H9 (cell line): ENCODE results near the gene SEPHS1. TPM values are rescaled to one million over a fixed set of nuclear protein-coding genes. Genes with fewer than 3 reads are reported as not detected.

ENCODE experiments used
- DNase-seq: peaks from one replicate; pipeline ENCODE4 v3.0.0-alpha.2; 2017
- H2AFZ ChIP-seq: one replicate; pipeline ENCODE4 v1.6.1; 2013; ENCODE audit warnings: mild to moderate bottlenecking, low read length, control low read depth, moderate library complexity
- H2AK5ac ChIP-seq: 2 replicates; pipeline ENCODE4 v1.6.1; 2013; ENCODE audit warnings: low read length, control low read depth, mixed read lengths; ENCODE audit not compliant: insufficient read length
- H2BK120ac ChIP-seq: one replicate; pipeline ENCODE4 v1.6.1; 2013; ENCODE audit warnings: low read depth, mild to moderate bottlenecking, low read length, control low read depth, inconsistent platforms; ENCODE audit not compliant: poor library complexity, severe bottlenecking
- H2BK12ac ChIP-seq: 2 replicates; pipeline ENCODE4 v1.6.1; 2013; ENCODE audit warnings: low read length, control low read depth, mixed read lengths, low read depth; ENCODE audit not compliant: insufficient read length
- H2BK15ac ChIP-seq: 2 replicates; pipeline ENCODE4 v1.6.1; 2013; ENCODE audit warnings: low read depth, low read length, control low read depth
- H2BK20ac ChIP-seq: one replicate; pipeline ENCODE4 v1.6.1; 2013; ENCODE audit warnings: low read depth, mild to moderate bottlenecking, low read length, control low read depth, inconsistent platforms; ENCODE audit not compliant: poor library complexity, severe bottlenecking
- H2BK5ac ChIP-seq: 2 replicates; pipeline ENCODE4 v1.6.1; 2013; ENCODE audit warnings: low read length, control low read depth, mixed read lengths; ENCODE audit not compliant: insufficient read length
- H3K14ac ChIP-seq: 2 replicates; pipeline ENCODE4 v1.6.1; 2013; ENCODE audit warnings: low read length, control low read depth; ENCODE audit not compliant: insufficient read depth
- H3K18ac ChIP-seq: 2 replicates; pipeline ENCODE4 v1.6.1; 2013; ENCODE audit warnings: low read depth, mild to moderate bottlenecking, mixed read lengths, low read length, control low read depth; ENCODE audit not compliant: insufficient read length
- H3K23ac ChIP-seq: 2 replicates; pipeline ENCODE4 v1.6.1; 2013; ENCODE audit warnings: low read length, control low read depth, mixed read lengths, low read depth; ENCODE audit not compliant: insufficient read length
- H3K23me2 ChIP-seq: 2 replicates; pipeline ENCODE4 v1.6.1; 2013; ENCODE audit warnings: low read depth, mild to moderate bottlenecking, mixed read lengths, low read length, control low read depth; ENCODE audit not compliant: insufficient read length, poor library complexity, severe bottlenecking
- H3K27ac ChIP-seq: 2 replicates; pipeline ENCODE4 v1.5.1; 2013; ENCODE audit warnings: low read length, control low read depth, mixed read lengths, low read depth; ENCODE audit not compliant: insufficient read length
- H3K27me3 ChIP-seq: 2 replicates; pipeline ENCODE4 v1.6.1; 2013; ENCODE audit warnings: low read length, control low read depth, inconsistent platforms; ENCODE audit not compliant: insufficient read depth
- H3K4ac ChIP-seq: 2 replicates; pipeline ENCODE4 v1.6.1; 2013; ENCODE audit warnings: low read depth, mild to moderate bottlenecking, control low read depth, inconsistent platforms, low read length, moderate library complexity
- H3K4me1 ChIP-seq: 2 replicates; pipeline ENCODE4 v1.6.1; 2013; ENCODE audit warnings: low read length, control low read depth, inconsistent platforms; ENCODE audit not compliant: insufficient read depth
- H3K4me2 ChIP-seq: 2 replicates; pipeline ENCODE4 v1.6.1; 2013; ENCODE audit warnings: low read length, control low read depth, mixed read lengths; ENCODE audit not compliant: insufficient read length, insufficient read depth
- H3K56ac ChIP-seq: 2 replicates; pipeline ENCODE4 v1.6.1; 2013; ENCODE audit warnings: low read depth, mild to moderate bottlenecking, mixed read lengths, low read length, control low read depth; ENCODE audit not compliant: insufficient read length
- H3K79me1 ChIP-seq: 2 replicates; pipeline ENCODE4 v1.6.1; 2013; ENCODE audit warnings: low read depth, mild to moderate bottlenecking, moderate library complexity, low read length, control low read depth, inconsistent platforms; ENCODE audit not compliant: insufficient read depth, poor library complexity, severe bottlenecking
- H3K79me2 ChIP-seq: 2 replicates; pipeline ENCODE4 v1.6.1; 2013; ENCODE audit warnings: low read length, control low read depth, inconsistent platforms; ENCODE audit not compliant: insufficient read depth
- H3K9ac ChIP-seq: 2 replicates; pipeline ENCODE4 v1.6.1; 2013; ENCODE audit warnings: low read length, control low read depth, mixed read lengths; ENCODE audit not compliant: insufficient read length; ENCODE audit errors: extremely low read depth
- H3K9me3 ChIP-seq: one replicate; pipeline ENCODE4 v1.6.1; 2013; ENCODE audit warnings: low read depth, low read length, inconsistent platforms; ENCODE audit not compliant: control insufficient read depth
- H3T11ph ChIP-seq: one replicate; pipeline ENCODE4 v1.6.1; 2013; ENCODE audit warnings: mild to moderate bottlenecking, low read length, control low read depth, inconsistent platforms
- H4K20me1 ChIP-seq: one replicate; pipeline ENCODE4 v1.6.1; 2013; ENCODE audit not compliant: control insufficient read depth, insufficient read length, insufficient read depth
- H4K5ac ChIP-seq: 2 replicates; pipeline ENCODE4 v1.6.1; 2013; ENCODE audit warnings: low read depth, mild to moderate bottlenecking, mixed read lengths, low read length, control low read depth; ENCODE audit not compliant: insufficient read length
- H4K8ac ChIP-seq: replicated peaks from 2 replicates; pipeline ENCODE4 v1.6.1; 2013; ENCODE audit warnings: low read length, control low read depth, mixed read lengths, low read depth; ENCODE audit not compliant: insufficient read length
- H4K91ac ChIP-seq: 2 replicates; pipeline ENCODE4 v1.6.1; 2013; ENCODE audit warnings: low read depth, mild to moderate bottlenecking, moderate library complexity, mixed read lengths, low read length, control low read depth; ENCODE audit not compliant: insufficient read length
- H3K27ac Mint-ChIP-seq, 3 experiments: 2 replicates in 2 of 3; 3 replicates in 1 of 3; pipeline ENCODE4 v1.8.0; 2020 to 2021; ENCODE audit warnings: mixed read lengths in 3 of 3, mild to moderate bottlenecking in 1 of 3, moderate library complexity in 1 of 3
- H3K27me3 Mint-ChIP-seq: 2 replicates; pipeline ENCODE4 v1.8.0; 2021; ENCODE audit warnings: low read depth, mild to moderate bottlenecking, moderate library complexity, mixed read lengths
- H3K36me3 Mint-ChIP-seq, 3 experiments: 2 replicates in 2 of 3; 3 replicates in 1 of 3; pipeline ENCODE4 v1.8.0; 2020 to 2021; ENCODE audit warnings: low read depth in 3 of 3, mixed read lengths in 3 of 3; ENCODE audit not compliant: insufficient read depth in 1 of 3
- H3K4me1 Mint-ChIP-seq, 2 experiments: 2 replicates each; pipeline ENCODE4 v1.8.0; 2020; ENCODE audit warnings: mixed read lengths in 2 of 2
- H3K4me3 Mint-ChIP-seq, 2 experiments: 2 replicates in 1 of 2; 3 replicates in 1 of 2; pipeline ENCODE4 v1.8.0; 2020 to 2021; ENCODE audit warnings: mild to moderate bottlenecking in 2 of 2, mixed read lengths in 2 of 2, moderate library complexity in 1 of 2
- H3K9me3 Mint-ChIP-seq, 2 experiments: 2 replicates in 1 of 2; 3 replicates in 1 of 2; pipeline ENCODE4 v1.8.0; 2020; ENCODE audit warnings: mild to moderate bottlenecking in 2 of 2, mixed read lengths in 2 of 2, moderate library complexity in 1 of 2
- WGBS: extraction: QIAGEN DNeasy Blood & Tissue Kit; methylation state at CpG from one replicate; pipeline ENCODE4 v1.1.7; 2013; ENCODE audit warnings: missing lambda C conversion rate, low lambda C conversion rate, mixed read lengths; ENCODE audit not compliant: insufficient read length; ENCODE audit errors: extremely low coverage; 5-methylcytosine and 5-hydroxymethylcytosine counted together
- total RNA-seq: library from RNA; stranded (reverse); gene quantifications from 2 replicates; pipeline ENCODE4 v1.2.1, GENCODE V29; 2021
- TF ChIP-seq, protein P1 (sequence below): fragments of 200-600 bp; sonication (generic); conservative IDR thresholded peaks from 3 replicates; pipeline ENCODE4 v1.8.0; 2021; ENCODE audit warnings: antibody characterized with exemption, mild to moderate bottlenecking

Gene SEPHS1
- total RNA-seq, 1 experiment from 2014 or later = 366 TPM

DNA sequence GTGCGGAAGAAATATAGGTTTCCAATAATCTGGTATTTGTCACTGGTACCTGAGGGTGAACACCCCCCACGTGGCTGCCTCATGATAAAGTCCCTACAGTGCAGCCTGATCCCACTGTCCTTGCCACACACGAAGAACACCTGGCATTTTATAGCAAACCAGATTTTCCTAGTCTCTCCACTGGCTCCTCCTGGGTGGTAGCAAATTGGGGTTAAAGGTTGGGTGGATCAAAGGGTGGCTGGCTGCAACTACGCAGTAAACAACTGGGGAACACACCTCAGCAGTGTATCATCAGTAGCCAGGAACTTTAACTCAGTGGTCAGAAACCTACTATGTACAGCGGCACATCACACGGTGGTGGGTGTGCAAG is 10.3 kb downstream of the SEPHS1 start:
- Histone ChIP-seq H4K5ac (no peak overlapping the region), H2AFZ (no peak overlapping the region), H3K23ac (no peak overlapping the region), H3K23me2 (no peaks in the 10 kb centered on the region), H2BK5ac (no peak overlapping the region), H3K79me1 (peaks cover 9% of the 10 kb centered on the region), H3K18ac (no peak overlapping the region), H3K4ac (no peak overlapping the region), H3K56ac (no peak overlapping the region), H3K27me3 (no peaks in the 10 kb centered on the region), H4K20me1 (no peaks in the 10 kb centered on the region), H3K9ac (no peak overlapping the region), H2BK15ac (no peak overlapping the region), H2BK12ac (no peak overlapping the region), H3T11ph (no peak overlapping the region), H4K91ac (no peak overlapping the region), H4K8ac (no peak overlapping the region), H3K9me3 (no peaks in the 10 kb centered on the region), H3K4me2 (no peak overlapping the region), H2BK20ac (no peak overlapping the region), H2BK120ac (no peak overlapping the region), H3K14ac (no peak overlapping the region), H3K79me2 (peaks cover 60% of the 10 kb centered on the region), H2AK5ac (no peak overlapping the region), H3K4me1 (peaks cover 10% of the 10 kb centered on the region), H3K27ac (no peak overlapping the region)
- H3K36me3 Mint-ChIP-seq = peaks cover 69 to 91% (median 76%) of the 10 kb centered on the region in 3 experiments; a peak in 6 of 7 replicates
- no peaks in the 10 kb centered on the region for H3K27me3 Mint-ChIP-seq
- TF ChIP-seq, protein P1, sequence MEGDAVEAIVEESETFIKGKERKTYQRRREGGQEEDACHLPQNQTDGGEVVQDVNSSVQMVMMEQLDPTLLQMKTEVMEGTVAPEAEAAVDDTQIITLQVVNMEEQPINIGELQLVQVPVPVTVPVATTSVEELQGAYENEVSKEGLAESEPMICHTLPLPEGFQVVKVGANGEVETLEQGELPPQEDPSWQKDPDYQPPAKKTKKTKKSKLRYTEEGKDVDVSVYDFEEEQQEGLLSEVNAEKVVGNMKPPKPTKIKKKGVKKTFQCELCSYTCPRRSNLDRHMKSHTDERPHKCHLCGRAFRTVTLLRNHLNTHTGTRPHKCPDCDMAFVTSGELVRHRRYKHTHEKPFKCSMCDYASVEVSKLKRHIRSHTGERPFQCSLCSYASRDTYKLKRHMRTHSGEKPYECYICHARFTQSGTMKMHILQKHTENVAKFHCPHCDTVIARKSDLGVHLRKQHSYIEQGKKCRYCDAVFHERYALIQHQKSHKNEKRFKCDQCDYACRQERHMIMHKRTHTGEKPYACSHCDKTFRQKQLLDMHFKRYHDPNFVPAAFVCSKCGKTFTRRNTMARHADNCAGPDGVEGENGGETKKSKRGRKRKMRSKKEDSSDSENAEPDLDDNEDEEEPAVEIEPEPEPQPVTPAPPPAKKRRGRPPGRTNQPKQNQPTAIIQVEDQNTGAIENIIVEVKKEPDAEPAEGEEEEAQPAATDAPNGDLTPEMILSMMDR = no peak
- H3K4me3 Mint-ChIP-seq = no peak overlapping the region
- DNase-seq = no peak
- H3K4me1 Mint-ChIP-seq = peaks cover 27 to 36% of the 10 kb centered on the region in 2 experiments
- peak overlapping the region; percentile 35 to 93 (median 41); a peak in 5 of 7 replicates for H3K27ac Mint-ChIP-seq
- no peaks in the 10 kb centered on the region for H3K9me3 Mint-ChIP-seq
- WGBS = no CpG with 5 or more reads among the region's 6 CpGs
